ENCODE data around the gene GTF2IRD1. TPM values are rescaled to one million over a fixed set of nuclear protein-coding genes. Genes with fewer than 3 reads are reported as not detected.

GTF2IRD1 gene
- total and polyA plus RNA-seq, 2 of the 13 experiments (the other 11 are each of a cell fraction or from before 2014, with no cell fraction given), result 16.5 to 26.7 TPM

GRCh38 chr7:74579800-74580685 lies 126.3 kb downstream of the GTF2IRD1 start (continued):
- TF ChIP-seq AHDC1 (CRISPR knock-in tag; IDR thresholded peaks at IDR 0.05; ENCODE audit: borderline replicate concordance) (peak; percentile 82; the same call in 1 of the 2 replicates), ZNF329 (CRISPR knock-in tag; IDR thresholded peaks at IDR 0.05; ENCODE audit: low read depth) (peak; percentile 68; the same call in 1 of the 2 replicates), TARDBP (CRISPR knock-in tag; IDR thresholded peaks at IDR 0.05) (peak; percentile 83), TFDP1 (CRISPR knock-in tag; IDR thresholded peaks at IDR 0.05; ENCODE audit: borderline replicate concordance) (peak; percentile 42; the same call in 1 of the 2 replicates), SKI (IDR thresholded peaks at IDR 0.05; ENCODE audit: partially characterized antibody) (peak; percentile 61), ZFX (CRISPR knock-in tag; IDR thresholded peaks at IDR 0.05; ENCODE audit: low read depth) (peak; percentile 94), ZNF839 (CRISPR knock-in tag; IDR thresholded peaks at IDR 0.05; ENCODE audit: borderline replicate concordance) (no peak), ZC3H13 (CRISPR knock-in tag; IDR thresholded peaks at IDR 0.05) (peak; percentile 66; the same call in 1 of the 2 replicates), NRL (CRISPR knock-in tag; IDR thresholded peaks at IDR 0.05; ENCODE audit: borderline replicate concordance) (peak; percentile 84; the same call in 1 of the 2 replicates), SIX1 (CRISPR knock-in tag; IDR thresholded peaks at IDR 0.05; ENCODE audit: borderline replicate concordance) (0 out of 2 replicates have a peak, but pooled peaks have one; percentile 15), ZC3H4 (CRISPR knock-in tag; IDR thresholded peaks at IDR 0.05; ENCODE audit: borderline replicate concordance) (no peak), DRAP1 (CRISPR knock-in tag; IDR thresholded peaks at IDR 0.05) (peak; percentile 26), TMF1 (CRISPR knock-in tag; IDR thresholded peaks at IDR 0.05; ENCODE audit: low read depth) (0 out of 2 replicates have a peak, but pooled peaks have one; percentile 45), PHF21A (CRISPR knock-in tag; IDR thresholded peaks at IDR 0.05) (peak; percentile 96), ISL2 (CRISPR knock-in tag; IDR thresholded peaks at IDR 0.05) (peak; percentile 85), NFRKB (IDR thresholded peaks at IDR 0.05) (no peak), HOXD1 (CRISPR knock-in tag; IDR thresholded peaks at IDR 0.05) (0 out of 2 replicates have a peak, but pooled peaks have one; percentile 39), ZNF740 (CRISPR knock-in tag; IDR thresholded peaks at IDR 0.05) (0 out of 2 replicates have a peak, but pooled peaks have one; percentile 39), BCL6 (CRISPR knock-in tag; IDR thresholded peaks at IDR 0.05) (0 out of 2 replicates have a peak, but pooled peaks have one; percentile 53), ZNF598 (CRISPR knock-in tag; IDR thresholded peaks at IDR 0.05; ENCODE audit: borderline replicate concordance) (peak; percentile 93; the same call in 1 of the 2 replicates)
